HG02798 (cell line): ENCODE measurements around the gene ARHGAP31.
A peak's percentile ranks its signal among the peaks of the same experiment; 100 is the strongest.
"Not testable (repeated sequence)": the region's sequence is repeated elsewhere in the genome, so short reads cannot be mapped to it uniquely, and the experiment has no call there.

ENCODE experiments used
- ATAC-seq: cut with Tn5 transposase; IDR thresholded peaks from one replicate; pipeline ENCODE4 v1.9.1; 2021; ENCODE audit warnings: mild to moderate bottlenecking; ENCODE audit not compliant: unreplicated experiment, poor library complexity

Gene ARHGAP31

DNA sequence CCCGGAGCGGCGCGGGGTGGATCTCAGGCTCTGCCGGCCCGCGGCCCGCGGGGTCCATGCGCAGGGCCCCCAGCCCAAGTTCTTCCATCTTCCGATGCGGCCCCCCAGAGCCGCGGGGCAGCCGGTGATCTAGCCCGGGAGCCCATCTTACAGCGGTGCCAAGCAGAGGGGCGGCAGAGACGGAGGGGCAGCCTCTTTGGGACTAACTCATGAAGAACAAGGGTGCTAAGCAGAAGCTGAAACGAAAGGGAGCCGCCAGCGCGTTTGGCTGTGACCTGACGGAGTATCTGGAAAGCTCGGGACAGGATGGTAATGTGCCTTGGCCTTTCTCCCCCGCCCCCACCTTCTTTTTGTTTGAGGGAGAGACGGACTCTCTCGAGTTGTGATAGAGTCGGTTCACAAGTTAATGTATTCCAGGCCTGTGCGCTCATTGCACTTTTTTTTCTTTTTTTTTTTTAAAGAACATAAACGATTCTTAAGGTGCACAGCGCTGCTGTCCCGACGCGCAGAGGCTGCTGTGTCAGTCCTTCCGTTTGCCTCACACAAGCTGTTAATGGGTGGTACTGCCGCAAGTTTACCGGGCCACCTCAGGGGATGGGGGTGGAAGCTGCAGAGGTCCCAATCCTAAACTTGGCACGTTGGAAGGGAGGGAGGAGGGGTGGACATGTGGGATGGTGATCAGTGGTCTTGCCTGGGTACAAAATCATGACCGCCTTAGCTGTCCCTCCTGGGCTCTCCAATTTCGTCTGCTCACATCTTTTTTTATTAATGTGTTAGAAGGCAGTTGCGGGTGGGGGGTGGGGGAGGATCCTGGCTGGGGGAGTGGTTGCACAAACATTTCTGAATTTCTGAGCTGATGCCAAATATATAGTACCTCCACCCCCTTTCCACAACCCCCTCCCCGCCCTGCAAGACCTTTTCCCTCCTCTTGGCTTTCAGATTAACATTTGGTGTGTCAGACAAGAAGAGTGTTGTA lies 801 bp downstream of the ARHGAP31 start:
- peak; percentile 27 for ATAC-seq

DNA sequence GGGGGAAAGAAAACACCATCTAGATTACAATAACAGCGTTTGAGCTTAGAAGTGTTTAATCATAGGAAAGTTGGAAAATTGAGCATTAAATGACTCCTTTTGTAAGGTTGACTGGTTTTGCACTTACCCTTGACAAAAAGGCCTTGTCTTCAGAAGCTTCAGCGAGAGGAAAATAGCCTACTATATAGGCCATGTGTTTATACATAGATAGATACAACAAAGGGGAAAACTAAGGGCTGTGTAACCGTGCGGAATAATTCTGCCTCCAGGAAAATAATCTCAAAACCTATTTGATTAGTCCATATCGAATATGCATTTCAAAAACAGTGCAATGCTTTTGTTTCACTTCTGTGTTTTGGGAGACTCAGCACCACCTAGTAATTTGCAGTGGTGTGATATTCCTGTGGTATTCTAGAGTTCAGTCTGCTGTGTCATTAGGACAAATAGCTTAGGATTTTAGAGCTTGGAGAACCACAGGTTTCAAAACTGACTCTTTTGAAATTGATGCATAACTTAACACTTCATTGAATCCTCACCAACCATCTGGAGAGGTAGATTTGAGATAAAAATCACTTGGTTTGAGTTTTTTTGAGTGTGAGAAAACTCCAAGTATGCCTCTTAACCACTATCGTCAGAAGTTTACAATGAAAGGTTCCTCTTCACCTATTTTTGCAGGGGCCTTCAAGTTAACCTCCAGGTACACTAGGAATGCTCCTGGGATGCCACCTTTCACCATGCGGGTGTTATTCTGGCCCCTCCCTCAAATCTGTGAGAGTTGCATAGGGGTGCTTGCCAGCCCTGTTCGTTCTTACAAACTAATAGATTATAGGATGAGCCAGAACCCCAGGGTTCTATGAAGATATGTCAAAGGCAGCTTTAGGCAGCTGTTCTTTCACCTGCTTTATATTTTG lies 1.9 kb downstream of the ARHGAP31 start:
- ATAC-seq: no peak

DNA sequence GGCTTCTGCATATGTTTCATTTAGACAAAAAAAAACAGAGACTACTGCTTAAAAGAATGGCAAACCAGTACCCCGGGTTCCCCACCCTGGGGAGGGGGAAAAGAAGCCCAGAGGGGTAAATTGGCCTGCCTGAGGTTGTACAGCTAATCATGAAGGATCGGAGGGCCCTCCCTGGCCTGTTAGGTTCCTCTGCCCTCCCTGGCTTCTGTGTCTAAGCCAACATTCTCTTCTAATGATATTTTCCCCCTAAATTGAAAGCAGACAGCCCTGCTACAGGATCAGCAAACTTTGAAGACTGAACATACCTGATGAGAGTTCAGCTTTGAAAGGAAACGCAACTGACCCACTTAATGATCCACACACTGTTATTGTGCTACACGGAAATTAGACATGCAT lies 2.5 kb downstream of the ARHGAP31 start:
- ATAC-seq: no peak

DNA sequence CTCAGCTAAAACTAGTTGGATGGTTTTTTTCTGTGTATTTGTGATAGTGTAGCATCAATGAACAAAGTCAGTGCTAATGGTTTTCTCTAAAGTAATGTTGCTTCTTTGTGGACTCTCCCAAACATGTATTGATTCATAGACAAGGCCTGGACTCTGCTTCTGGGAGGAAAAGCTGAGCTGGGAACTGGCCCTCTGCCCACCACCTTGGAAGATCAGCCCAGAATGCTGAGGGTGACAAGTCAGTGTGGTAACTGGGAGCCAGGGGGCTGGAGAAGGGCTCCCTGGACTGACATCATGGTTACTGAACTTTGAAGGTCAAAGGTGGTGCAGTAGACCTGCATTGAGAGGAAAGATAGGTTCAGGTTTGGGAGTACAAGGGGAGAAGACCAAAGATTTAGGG lies 3.0 kb downstream of the ARHGAP31 start:
- ATAC-seq: no peak

DNA sequence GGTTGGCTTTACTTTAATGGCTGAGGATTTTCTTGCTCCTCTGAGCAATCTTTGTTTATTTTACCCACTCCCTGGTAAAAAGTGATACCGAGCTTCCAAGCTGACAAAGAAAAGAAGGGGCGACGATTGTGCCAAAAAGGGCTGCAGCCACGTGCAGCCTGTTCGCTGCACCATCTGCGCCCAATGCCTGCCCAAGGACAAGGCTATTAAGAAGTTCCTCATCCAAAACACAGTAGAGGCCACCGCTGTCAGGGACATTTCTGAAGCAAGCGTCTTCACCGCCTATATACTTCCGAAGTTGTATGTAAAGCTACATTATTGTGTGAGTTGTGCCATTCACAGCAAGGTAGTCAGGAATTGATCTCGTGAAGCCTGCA lies 4.4 kb downstream of the ARHGAP31 start:
- ATAC-seq: no peak

DNA sequence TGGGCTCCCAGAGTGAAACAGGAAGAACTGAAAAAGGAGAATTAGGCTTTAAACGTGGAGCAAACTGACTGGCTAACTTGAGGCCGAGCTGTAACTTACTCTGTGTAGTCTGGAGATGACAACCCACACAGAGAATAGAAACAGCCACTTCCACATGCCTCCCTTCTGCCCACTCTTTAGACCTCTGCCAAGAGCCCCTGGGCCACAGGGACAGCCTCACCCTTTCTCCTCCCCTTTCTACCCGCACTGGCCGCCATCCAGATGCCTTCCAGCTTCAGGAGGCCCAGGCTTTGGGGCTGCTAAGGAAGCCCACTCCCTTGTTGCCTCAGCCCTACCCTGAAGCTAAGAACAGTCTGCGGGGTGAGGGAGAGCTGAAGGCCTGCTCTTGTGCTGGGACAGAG lies 6.8 kb downstream of the ARHGAP31 start:
- no peak for ATAC-seq

DNA sequence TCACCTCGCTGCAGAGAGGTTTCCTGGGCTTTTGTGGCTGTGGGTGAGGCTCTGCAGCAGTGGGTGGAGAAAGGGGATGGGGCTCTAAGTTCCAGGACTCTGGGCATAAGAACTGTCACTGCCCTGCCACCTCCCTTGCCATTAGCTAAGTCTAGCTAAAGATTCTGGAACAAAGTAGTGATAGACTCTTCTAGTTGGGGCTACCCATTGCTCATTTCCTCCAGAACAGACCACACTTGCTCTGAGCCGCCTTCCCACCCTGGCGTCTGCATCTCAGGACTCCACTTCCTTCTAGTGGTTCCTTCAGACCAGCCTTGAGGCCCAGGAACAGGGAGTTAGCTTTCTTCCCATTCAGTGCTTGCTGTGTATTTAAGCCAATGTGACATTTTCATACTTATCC lies 7.5 kb downstream of the ARHGAP31 start:
- no peak for ATAC-seq

DNA sequence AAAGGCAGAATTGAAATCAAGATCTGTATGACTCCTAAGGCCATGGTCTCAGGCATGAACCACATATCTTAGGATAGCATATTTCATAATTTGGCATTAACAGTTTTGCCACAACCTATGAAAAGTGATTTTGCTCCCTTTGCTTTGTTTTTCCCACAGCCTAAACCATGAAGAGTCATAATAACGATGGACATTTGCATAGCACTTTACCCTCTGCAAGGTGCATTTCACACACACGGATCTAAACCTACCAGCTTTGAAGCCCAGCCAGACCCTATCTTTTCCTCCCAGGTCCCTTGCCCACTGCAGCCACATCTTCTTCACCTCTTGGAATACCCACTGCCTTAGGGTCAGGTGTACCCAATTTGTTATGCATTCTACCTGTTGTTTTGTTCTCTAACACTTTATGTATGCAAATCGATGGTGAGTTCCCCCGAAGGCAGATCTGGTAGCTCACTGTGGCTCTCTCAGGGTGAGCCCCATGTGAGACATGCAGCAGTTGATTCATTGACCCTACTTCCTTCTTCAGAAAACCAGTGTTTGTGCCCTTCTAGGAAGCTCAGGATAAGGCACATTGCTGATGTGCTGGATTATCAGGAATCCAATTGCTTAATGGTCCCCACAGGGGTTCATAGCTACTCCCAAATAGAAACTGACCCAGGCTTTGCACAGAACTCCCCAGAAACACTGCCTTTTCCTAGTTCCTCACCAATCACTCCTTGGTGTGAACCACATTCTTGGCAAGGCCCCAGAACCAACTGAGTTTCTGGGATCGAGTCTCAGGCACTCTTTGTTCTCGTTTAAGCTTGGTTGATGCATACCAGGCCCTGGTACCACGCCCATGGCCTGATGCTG lies 8.7 kb downstream of the ARHGAP31 start:
- ATAC-seq: peak; percentile 77

DNA sequence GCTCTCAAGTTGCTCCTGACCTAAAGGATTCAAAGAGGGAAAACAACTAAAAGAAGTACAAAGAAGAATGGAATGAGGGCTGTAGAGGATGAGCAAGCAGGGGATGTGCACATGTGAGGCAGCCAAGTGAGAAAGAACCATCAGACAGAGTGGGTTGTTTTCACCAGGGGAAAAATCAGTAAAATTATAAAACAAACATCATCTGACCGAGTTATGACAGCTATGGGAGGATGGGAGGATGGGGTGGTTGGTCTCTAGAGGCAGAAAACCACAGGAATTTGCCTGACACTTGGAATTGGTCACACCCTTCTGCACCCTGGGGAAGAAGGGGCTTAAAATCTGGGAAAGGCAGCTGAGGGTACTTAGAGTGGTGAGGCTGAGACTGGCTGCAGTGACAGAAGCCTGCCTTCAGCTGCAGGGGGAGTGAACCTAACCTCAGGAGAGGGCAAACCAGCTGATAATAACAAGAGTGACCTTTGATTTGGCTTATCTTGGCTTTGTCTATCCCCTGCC lies 10.1 kb downstream of the ARHGAP31 start:
- ATAC-seq: no peak

DNA sequence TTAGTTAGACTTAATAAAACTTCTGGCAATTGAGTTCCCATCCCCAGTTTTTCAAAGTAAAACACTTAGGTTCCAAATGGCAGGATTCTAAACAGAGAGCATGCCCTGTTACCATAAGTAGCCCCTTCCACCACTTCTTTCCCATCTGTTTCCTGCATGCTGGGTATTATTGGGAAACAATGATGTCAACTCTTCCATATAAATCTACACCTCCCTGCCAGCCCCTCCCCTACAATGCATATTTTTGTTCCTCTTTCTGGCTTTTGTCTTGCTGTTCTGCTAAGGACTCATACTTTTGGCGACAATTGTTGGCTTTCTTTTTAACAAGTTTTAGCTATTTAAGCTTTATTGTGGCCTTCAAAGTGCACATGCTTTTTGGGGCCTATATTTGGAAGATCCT lies 11.1 kb downstream of the ARHGAP31 start:
- no peak for ATAC-seq

DNA sequence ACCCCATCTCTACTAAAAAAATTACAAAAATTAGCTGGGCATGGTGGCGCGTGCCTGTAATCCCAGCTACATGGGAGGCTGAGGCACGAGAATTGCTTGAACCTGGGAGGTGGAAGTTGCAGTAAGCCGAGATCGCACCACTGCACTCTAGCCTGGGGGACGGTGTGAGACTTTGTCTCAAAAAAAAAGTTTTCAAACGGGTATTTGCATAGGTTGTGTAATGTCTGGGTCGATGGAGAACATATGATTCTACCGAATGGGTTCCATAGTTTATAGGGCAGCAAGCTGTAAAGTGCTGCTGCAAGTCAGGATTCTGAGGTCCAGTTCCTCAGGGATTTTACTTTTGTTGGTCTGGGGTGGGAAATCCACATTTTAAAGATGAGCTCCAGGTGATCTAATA lies 12.2 kb downstream of the ARHGAP31 start:
- ATAC-seq: not testable (repeated sequence)

DNA sequence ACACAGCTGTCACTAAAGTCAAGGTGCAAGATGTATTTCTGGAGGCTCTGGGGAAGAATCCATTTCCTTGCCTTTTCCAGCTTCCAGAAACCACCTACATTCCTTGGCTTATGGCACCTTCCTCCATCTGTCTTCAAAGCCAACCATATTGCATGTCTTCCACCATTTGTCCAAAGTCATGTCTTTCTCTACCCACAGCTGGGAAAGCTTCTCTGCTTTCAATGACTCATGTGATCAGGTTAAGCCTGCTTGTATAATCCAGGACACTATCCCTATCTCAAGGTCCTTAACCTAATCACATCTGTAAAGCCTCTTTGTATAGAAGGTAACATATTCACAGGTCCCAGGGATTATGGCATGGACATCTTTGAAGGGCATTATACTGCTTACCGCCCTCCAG lies 14.2 kb downstream of the ARHGAP31 start:
- no peak for ATAC-seq

DNA sequence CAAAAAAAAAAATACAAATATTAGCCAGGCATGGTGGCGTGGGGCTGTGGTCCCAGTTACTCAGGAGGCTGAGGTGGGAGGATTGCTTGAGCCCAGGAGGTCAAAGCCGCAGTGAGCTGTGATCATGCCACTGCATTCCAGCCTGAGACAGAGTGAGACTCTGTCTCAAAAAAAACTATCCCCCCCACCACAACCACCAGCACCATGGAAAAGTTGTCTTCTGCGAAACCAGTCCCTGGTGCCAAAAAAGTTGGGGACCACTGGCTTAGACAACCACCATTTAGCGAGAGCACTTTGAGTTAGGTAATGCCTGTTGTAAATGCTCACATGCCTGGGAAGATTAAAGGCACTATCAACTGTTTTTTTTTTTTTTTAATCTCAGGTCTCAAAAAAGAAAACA lies 15.4 kb downstream of the ARHGAP31 start:
- no peak for ATAC-seq

DNA sequence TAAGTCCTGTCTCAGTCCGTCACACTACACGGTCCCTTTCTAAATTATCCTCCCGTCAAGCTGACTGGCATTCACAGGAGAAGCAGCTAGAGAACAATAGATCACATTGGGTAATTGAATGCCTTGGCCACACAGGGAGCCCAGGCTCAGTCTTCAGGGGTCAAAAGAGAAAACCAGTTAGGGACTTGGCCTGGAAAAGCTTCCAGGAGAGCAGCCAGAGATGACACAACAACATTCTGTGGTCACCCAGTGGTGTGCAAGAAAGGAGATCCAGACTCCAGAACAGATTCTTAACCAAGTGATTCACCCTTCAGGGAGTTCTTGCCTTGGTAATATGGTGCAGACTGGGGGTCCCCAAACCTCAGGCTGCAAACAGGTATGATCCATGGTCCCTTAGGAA lies 15.9 kb downstream of the ARHGAP31 start:
- no peak for ATAC-seq

DNA sequence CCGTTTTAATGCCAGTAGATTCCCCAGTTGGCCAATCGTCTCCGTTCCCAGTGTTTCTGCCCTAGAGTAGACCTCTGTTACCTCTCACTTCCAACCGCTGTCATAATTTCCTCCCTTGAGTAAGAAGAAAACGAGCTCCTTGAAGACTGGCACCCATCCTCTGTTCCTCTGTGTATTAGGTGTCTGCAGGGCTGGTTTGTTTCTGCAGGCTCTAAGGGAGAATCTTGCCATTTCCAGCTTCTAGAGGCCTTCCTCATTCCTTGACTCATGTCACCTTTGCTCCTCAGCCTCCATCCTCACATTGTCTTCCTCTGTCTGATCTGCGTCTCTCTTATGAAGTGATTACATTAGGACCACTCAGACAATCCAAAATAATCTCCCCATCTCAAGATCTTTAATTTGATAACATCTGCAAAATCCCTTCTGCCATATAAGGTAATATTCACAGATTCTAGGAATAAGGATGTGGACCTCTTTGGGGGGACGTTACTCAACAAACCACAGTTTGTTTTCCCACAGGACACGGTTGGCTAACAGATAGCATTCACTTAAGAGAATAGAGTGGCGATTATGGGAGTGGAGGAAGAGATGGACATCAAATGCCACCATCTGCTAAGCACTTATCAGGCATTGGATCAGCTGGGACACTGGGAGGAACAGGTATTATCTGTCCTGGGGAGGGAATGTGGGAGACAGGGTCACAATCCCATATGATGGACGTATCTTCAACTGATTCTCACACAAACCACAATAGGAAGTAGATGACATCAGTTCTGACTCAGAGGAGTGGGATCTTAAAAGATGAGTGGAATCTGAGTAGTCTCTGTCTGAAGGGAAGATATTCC lies 17.1 kb downstream of the ARHGAP31 start:
- ATAC-seq: no peak

DNA sequence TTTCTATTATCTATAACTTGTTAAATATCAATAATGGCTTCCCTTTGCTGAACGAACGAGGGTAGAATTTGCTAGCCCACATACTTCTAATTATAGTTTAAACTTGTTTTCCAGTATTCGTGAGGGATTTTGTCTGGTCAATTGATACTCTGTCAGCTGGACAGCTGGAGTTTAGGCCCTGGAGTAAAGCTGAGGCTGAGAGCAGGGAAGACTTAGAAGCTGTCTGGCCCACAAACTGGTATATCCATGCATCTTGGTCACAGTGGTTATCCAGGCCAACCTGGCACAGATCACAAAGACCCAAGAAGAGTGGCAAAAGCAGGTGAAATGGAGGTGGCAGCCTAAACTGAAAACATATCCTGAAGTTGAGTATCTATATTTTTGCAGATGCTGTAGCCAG lies 19.3 kb downstream of the ARHGAP31 start:
- no peak for ATAC-seq

DNA sequence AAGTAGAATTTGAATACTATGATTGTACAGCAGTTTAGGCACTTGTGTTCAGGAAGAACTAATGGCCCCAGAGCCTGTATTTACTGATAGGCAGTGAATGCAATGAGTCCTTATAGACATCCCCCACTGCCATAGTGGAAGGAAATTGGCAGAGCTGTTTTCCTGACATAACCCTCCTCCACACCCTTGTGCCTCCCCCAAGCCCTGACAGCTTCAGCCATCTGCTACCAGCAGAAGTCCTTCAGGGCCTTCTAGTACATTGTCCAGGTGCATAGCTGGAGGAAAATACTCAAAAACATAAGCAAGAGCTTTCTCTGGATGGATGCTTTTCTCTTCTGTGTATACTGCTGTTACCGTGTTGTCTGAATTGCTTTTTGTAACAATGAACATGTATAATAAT lies 20.6 kb downstream of the ARHGAP31 start:
- ATAC-seq: no peak

DNA sequence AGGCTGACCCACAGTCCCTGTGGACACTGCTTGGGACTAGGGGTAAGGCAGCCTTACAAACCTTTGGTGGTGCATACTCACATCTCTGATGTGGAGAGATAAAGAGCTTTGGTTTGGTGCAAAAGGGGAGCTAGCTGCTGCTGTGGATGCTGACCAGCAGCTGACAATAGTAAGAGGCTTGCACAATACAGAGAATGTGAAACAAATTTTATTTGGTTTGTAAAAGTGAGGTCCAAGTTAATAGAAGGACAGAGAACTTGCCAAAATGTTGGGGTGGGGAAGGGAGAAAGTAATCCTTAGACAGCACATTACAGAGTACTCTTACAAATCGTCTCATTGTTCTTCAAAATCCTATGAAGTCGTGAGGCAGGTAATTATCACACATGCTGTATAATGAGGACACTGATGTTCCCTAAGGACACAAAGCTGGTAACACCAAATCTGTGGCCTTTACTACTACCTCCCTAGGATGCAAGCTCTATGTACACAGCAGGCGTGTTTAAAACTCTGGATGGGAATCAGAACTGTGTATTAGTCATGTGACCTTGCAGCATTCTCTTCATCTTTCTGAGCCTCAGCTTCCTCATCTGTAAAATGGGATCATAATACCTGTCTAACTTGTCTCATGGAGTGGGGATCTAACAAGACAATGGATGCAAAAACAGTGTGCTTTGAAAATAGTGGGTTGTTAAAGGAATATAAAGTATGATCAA lies 21.6 kb downstream of the ARHGAP31 start:
- ATAC-seq: no peak

DNA sequence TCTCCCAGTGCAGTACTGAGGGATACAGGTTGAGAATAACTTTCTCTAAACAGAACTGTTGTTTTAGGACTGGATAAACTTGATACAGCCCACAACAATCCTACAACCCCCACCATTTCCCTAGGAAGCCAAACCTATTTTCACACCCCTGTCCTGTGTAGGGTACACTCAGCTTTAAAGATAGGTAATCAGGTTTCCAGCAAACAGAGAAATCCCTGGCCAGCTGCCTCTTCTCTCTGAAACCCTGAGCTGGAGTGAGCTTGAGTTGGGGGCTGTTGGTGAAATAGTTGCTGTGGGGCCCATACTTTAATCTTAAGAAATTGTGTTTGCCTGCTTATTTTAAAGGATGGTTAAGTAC lies 22.1 kb downstream of the ARHGAP31 start:
- no peak for ATAC-seq
